H54 (cell line): ENCODE data around the gene PMEPA1.

Experiments used
- DNase-seq: peaks from one replicate; pipeline ENCODE4 v3.0.0; 2011; ENCODE audit warnings: low spot score, mixed read lengths; ENCODE audit not compliant: insufficient read length
- FAIRE-seq: peaks from 3 replicates; lab custom pipeline; 2011; peaks lifted over from hg19 to GRCh38; lab: Jason Lieb, UNC
- POLR2A ChIP-seq: IDR thresholded peaks from 2 replicates; pipeline ENCODE4 v1.6.1; 2011; ENCODE audit warnings: low read depth, mild to moderate bottlenecking, low read length

PMEPA1 gene

GRCh38 chr20:57618091-57618763 is 91.6 kb downstream of the PMEPA1 start:
- TF ChIP-seq POLR2A: no peak
- DNase-seq: peak; percentile 46
- FAIRE-seq: no peak

- no peak for DNase-seq
- no peak for FAIRE-seq
- TF ChIP-seq POLR2A: no peak
These were observed 92.6 kb downstream of the PMEPA1 start for GRCh38 chr20:57617079-57617795.

GRCh38 chr20:57616143-57616951 is 93.5 kb downstream of the PMEPA1 start:
- DNase-seq (no peak), FAIRE-seq (no peak)
- no peak for TF ChIP-seq POLR2A

- DNase-seq (no peak), FAIRE-seq (no peak)
- TF ChIP-seq POLR2A: no peak
These were observed 94.4 kb downstream of the PMEPA1 start for GRCh38 chr20:57615445-57615811.

- DNase-seq: no peak
- FAIRE-seq: no peak
- no peak for TF ChIP-seq POLR2A
These were observed 95.0 kb downstream of the PMEPA1 start for GRCh38 chr20:57614490-57615444.

- TF ChIP-seq POLR2A: no peak
- DNase-seq (no peak), FAIRE-seq (no peak)
These were observed 96.3 kb downstream of the PMEPA1 start for GRCh38 chr20:57613481-57613921.

- DNase-seq (no peak), FAIRE-seq (no peak)
- TF ChIP-seq POLR2A: no peak
These were observed 96.9 kb downstream of the PMEPA1 start for GRCh38 chr20:57612916-57613315.

GRCh38 chr20:57612436-57612835 is 97.4 kb downstream of the PMEPA1 start:
- no peak for FAIRE-seq
- no peak for TF ChIP-seq POLR2A
- DNase-seq: no peak

- no peak for TF ChIP-seq POLR2A
These were observed 98.1 kb downstream of the PMEPA1 start for GRCh38 chr20:57611586-57612311.

GRCh38 chr20:57610261-57610952 is 99.4 kb downstream of the PMEPA1 start:
- no peak for TF ChIP-seq POLR2A
- DNase-seq: no peak
- FAIRE-seq: no peak

More at GRCh38 chr20:57611586-57612311, 98.1 kb downstream of the PMEPA1 start:
- DNase-seq (no peak), FAIRE-seq (no peak)

- no peak for TF ChIP-seq POLR2A
- DNase-seq (no peak), FAIRE-seq (no peak)
These were observed 100.0 kb downstream of the PMEPA1 start for GRCh38 chr20:57609842-57610167.
